HFFc6 (cell line): ENCODE data around the gene PRKAA1. TPM values are rescaled to one million over a fixed set of nuclear protein-coding genes. Genes with fewer than 3 reads are reported as not detected.

Source experiments
- DNase-seq: peaks from one replicate; pipeline ENCODE4 v3.0.0-alpha.2; 2018
- H3K27ac Mint-ChIP-seq: 2 replicates; pipeline ENCODE4 v1.8.0; 2020; ENCODE audit warnings: mild to moderate bottlenecking, mixed read lengths
- H3K27me3 Mint-ChIP-seq: 2 replicates; pipeline ENCODE4 v1.8.0; 2021; ENCODE audit warnings: mild to moderate bottlenecking, moderate library complexity, mixed read lengths; ENCODE audit not compliant: insufficient read depth
- H3K36me3 Mint-ChIP-seq: 2 replicates; pipeline ENCODE4 v1.8.0; 2021; ENCODE audit warnings: low read depth, mixed read lengths
- H3K4me1 Mint-ChIP-seq: 2 replicates; pipeline ENCODE4 v1.8.0; 2020; ENCODE audit warnings: low read depth, mixed read lengths
- H3K4me3 Mint-ChIP-seq: 2 replicates; pipeline ENCODE4 v1.8.0; 2020; ENCODE audit warnings: mild to moderate bottlenecking, moderate library complexity, mixed read lengths
- H3K9me3 Mint-ChIP-seq: 2 replicates; pipeline ENCODE4 v1.8.0; 2020; ENCODE audit warnings: mild to moderate bottlenecking, mixed read lengths
- CTCF ChIP-seq: fragments of 200-600 bp; sonication (generic); IDR thresholded peaks from 2 replicates; pipeline ENCODE4 v1.5.0; 2021; ENCODE audit warnings: antibody characterized with exemption, mild to moderate bottlenecking
- total RNA-seq, 6 experiments: library from RNA; stranded (reverse); fragmentation: NEBNext Ultra II Directional; extraction: Animal tissue kit (Norgen Biotek cat#: 25700); gene quantifications; 2 replicates in 1 of 6; 3 replicates in 5 of 6; pipeline ENCODE4 v1.2.3, GENCODE V29; 2021

The PRKAA1 gene
- total RNA-seq, 6 experiments from 2014 or later: 81.7 to 103 (median 88.3) TPM

- Mint-ChIP-seq H3K27me3 (no peaks in the 10 kb centered on the region; the same call in 1 of the 2 replicates), H3K4me1 (peaks cover 11% of the 10 kb centered on the region), H3K4me3 (no peak within 1 kb of the TSS), H3K27ac (no peak within 1 kb of the TSS), H3K36me3 (peaks cover 26% of the 10 kb centered on the region), H3K9me3 (no peaks in the 10 kb centered on the region)
- DNase-seq: peak; percentile 92
- TF ChIP-seq CTCF: peak; percentile 77
Measured at GRCh38 chr5:40755407-40756365, 42.5 kb downstream of the PRKAA1 start, which contains the start of gene TTC33. TTC33 (minus strand) TSS chr5:40755961; CDS start chr5:40747018, 8,943 bp downstream.

GRCh38 chr5:40755093-40755406 is 43.1 kb downstream of the PRKAA1 start:
- peak; percentile 78 for DNase-seq
- H3K9me3 Mint-ChIP-seq: no peaks in the 10 kb centered on the region
- peak; percentile 74 for TF ChIP-seq CTCF
- H3K27ac Mint-ChIP-seq: no peak overlapping the region
- peaks cover 7% of the 10 kb centered on the region; the same call in 1 of the 2 replicates for H3K4me1 Mint-ChIP-seq
- H3K27me3 Mint-ChIP-seq: no peaks in the 10 kb centered on the region; the same call in 1 of the 2 replicates
- peaks cover 29% of the 10 kb centered on the region for H3K36me3 Mint-ChIP-seq
- H3K4me3 Mint-ChIP-seq: no peak overlapping the region

- DNase-seq: peak; percentile 11
- Mint-ChIP-seq H3K4me3 (no peak overlapping the region), H3K9me3 (no peaks in the 10 kb centered on the region), H3K27ac (no peak overlapping the region), H3K27me3 (no peaks in the 10 kb centered on the region; the same call in 1 of the 2 replicates), H3K36me3 (peaks cover 29% of the 10 kb centered on the region), H3K4me1 (peaks cover 7% of the 10 kb centered on the region; the same call in 1 of the 2 replicates)
- TF ChIP-seq CTCF: no peak
Measured at GRCh38 chr5:40754381-40755092, 43.6 kb downstream of the PRKAA1 start.

- Mint-ChIP-seq H3K36me3 (peaks cover 16% of the 10 kb centered on the region; the same call in 1 of the 2 replicates), H3K9me3 (no peaks in the 10 kb centered on the region), H3K27ac (no peak overlapping the region), H3K4me1 (peaks cover 15% of the 10 kb centered on the region), H3K27me3 (no peaks in the 10 kb centered on the region; the same call in 1 of the 2 replicates), H3K4me3 (no peak overlapping the region)
- DNase-seq: no peak
- no peak for TF ChIP-seq CTCF
Measured at GRCh38 chr5:40746703-40747102, 51.5 kb downstream of the PRKAA1 start.

- H3K4me1 Mint-ChIP-seq: peaks cover 15% of the 10 kb centered on the region
- no peak for DNase-seq
- no peak overlapping the region for H3K27ac Mint-ChIP-seq
- no peak for TF ChIP-seq CTCF
- no peaks in the 10 kb centered on the region; the same call in 1 of the 2 replicates for H3K27me3 Mint-ChIP-seq
- no peaks in the 10 kb centered on the region for H3K9me3 Mint-ChIP-seq
- no peak overlapping the region for H3K4me3 Mint-ChIP-seq
- peaks cover 25% of the 10 kb centered on the region for H3K36me3 Mint-ChIP-seq
Measured at GRCh38 chr5:40743771-40744170, 54.4 kb downstream of the PRKAA1 start.
